Esophagus muscularis mucosa (tissue), 4 donors: ENCODE results near the gene MTREX. TPM values are rescaled to one million over a fixed set of nuclear protein-coding genes. Genes with fewer than 3 reads are reported as not detected.

ENCODE experiments used
- DNase-seq: peaks from one replicate; pipeline ENCODE4 v3.0.0-alpha.2; 2017; ENCODE audit errors: extremely low spot score
- H3K27ac ChIP-seq, 4 donors: fragments of 200-600 bp; sonication (generic); replicated peaks in 1 of 4; 1 replicate in 3 of 4; 2 replicates in 1 of 4; pipeline ENCODE4 v1.5.1; 2016 to 2019; ENCODE audit warnings: mild to moderate bottlenecking in 1 of 4
- H3K27me3 ChIP-seq, 4 donors: fragments of 200-600 bp; sonication (generic); one replicate each; pipeline versions ENCODE4 v1.5.1 to v1.6.0; 2016 to 2019
- H3K36me3 ChIP-seq, 4 donors: fragments of 200-600 bp; sonication (generic); one replicate each; pipeline ENCODE4 v1.5.1; 2016 to 2019
- H3K4me1 ChIP-seq, 4 donors: fragments of 200-600 bp; sonication (generic); one replicate each; pipeline ENCODE4 v1.5.1; 2016 to 2019
- H3K4me3 ChIP-seq, 4 donors: fragments of 200-600 bp; sonication (generic); 1 replicate in 2 of 4; 2 replicates in 2 of 4; pipeline ENCODE4 v1.5.1; 2016 to 2019; ENCODE audit warnings: mild to moderate bottlenecking in 4 of 4, moderate library complexity in 1 of 4
- H3K9me3 ChIP-seq, 4 donors: fragments of 200-600 bp; sonication (generic); 1 replicate in 3 of 4; 2 replicates in 1 of 4; pipeline ENCODE4 v1.5.1; 2016 to 2019
- EP300 ChIP-seq: sonication (generic); formaldehyde crosslinking; IDR thresholded peaks from one replicate; pipeline ENCODE4 v1.6.1; 2017; ENCODE audit warnings: antibody characterized with exemption
- POLR2A ChIP-seq: fragments of 450-650 bp; IDR thresholded peaks from one replicate; pipeline ENCODE4 v1.6.1; 2017; ENCODE audit warnings: antibody characterized with exemption, moderate library complexity, mild to moderate bottlenecking, low read depth
- POLR2AphosphoS5 ChIP-seq, 2 donors: sonication (generic); formaldehyde crosslinking; IDR thresholded peaks; one replicate each; pipeline ENCODE4 v1.6.1; 2017; ENCODE audit warnings: antibody characterized with exemption in 2 of 2
- WGBS: methylation state at CpG from one replicate; pipeline ENCODE4 v1.1.5; 2018; 5-methylcytosine and 5-hydroxymethylcytosine counted together
- intact Hi-C: fragments of 100-400 bp; cut with DNase I; formaldehyde crosslinking; loops from one replicate; pipeline ENCODE4 v1.15.1; 2023
- total RNA-seq, 4 donors: library from RNA; depleted of rRNA; stranded (reverse); fragments of >200 nt; gene quantifications; one replicate each; pipeline versions ENCODE4 v1.1.0 to v1.2.1, GENCODE V29; 2016
- TF ChIP-seq, protein P1 (sequence below), 3 experiments: fragments of 200-600 bp in 2 of 3; fragments of 450-650 bp in 1 of 3; sonication (generic) in 2 of 3; IDR thresholded peaks; one replicate each; pipeline ENCODE4 v1.5.1; 2017 to 2019; ENCODE audit warnings: antibody characterized with exemption in 3 of 3, mild to moderate bottlenecking in 2 of 3, moderate library complexity in 1 of 3

Gene MTREX
- total RNA-seq, 4 donors from 2014 or later, result 53.7 to 64.0 (median 62.3) TPM

GRCh38 chr5:55406292-55406691, 98.5 kb downstream of the MTREX start:
- no peak overlapping the region for H3K27ac ChIP-seq
- TF ChIP-seq EP300 (no peak), POLR2AphosphoS5 (IDR thresholded peaks at IDR 0.05) (no peak), POLR2A (no peak)
- TF ChIP-seq, protein P1, sequence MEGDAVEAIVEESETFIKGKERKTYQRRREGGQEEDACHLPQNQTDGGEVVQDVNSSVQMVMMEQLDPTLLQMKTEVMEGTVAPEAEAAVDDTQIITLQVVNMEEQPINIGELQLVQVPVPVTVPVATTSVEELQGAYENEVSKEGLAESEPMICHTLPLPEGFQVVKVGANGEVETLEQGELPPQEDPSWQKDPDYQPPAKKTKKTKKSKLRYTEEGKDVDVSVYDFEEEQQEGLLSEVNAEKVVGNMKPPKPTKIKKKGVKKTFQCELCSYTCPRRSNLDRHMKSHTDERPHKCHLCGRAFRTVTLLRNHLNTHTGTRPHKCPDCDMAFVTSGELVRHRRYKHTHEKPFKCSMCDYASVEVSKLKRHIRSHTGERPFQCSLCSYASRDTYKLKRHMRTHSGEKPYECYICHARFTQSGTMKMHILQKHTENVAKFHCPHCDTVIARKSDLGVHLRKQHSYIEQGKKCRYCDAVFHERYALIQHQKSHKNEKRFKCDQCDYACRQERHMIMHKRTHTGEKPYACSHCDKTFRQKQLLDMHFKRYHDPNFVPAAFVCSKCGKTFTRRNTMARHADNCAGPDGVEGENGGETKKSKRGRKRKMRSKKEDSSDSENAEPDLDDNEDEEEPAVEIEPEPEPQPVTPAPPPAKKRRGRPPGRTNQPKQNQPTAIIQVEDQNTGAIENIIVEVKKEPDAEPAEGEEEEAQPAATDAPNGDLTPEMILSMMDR (IDR thresholded peaks at IDR 0.05), result no peak
- peaks cover 8 to 60% (median 32%) of the 10 kb centered on the region in 4 donors for H3K36me3 ChIP-seq
- H3K4me1 ChIP-seq, result peaks cover 0 to 7% (median 3%) of the 10 kb centered on the region in 4 donors
- WGBS, result 88% methylated on average over 2 of the region's 2 CpGs
- no peaks in the 10 kb centered on the region for H3K9me3 ChIP-seq
- DNase-seq, result no peak
- intact Hi-C loops, result loop anchor here (2.0 kb wide), 1 partner anchor 285 kb away; no protein-coding TSS in a partner anchor
- no peak overlapping the region for H3K4me3 ChIP-seq
- H3K27me3 ChIP-seq, result no peaks in the 10 kb centered on the region

GRCh38 chr5:55407059-55407684, 99.4 kb downstream of the MTREX start:
- H3K36me3 ChIP-seq, result peaks cover 3 to 51% (median 27%) of the 10 kb centered on the region in 4 donors
- peaks cover 0 to 7% (median 3%) of the 10 kb centered on the region in 4 donors for H3K4me1 ChIP-seq
- no peak overlapping the region for H3K27ac ChIP-seq
- H3K9me3 ChIP-seq, result no peaks in the 10 kb centered on the region
- no peak for DNase-seq
- 29% methylated on average over 1 of the region's 1 CpG for WGBS
- H3K4me3 ChIP-seq, result no peak overlapping the region
- no peak for TF ChIP-seq POLR2A
- TF ChIP-seq, protein P1 (IDR thresholded peaks at IDR 0.05), result peak; percentile 64 to 77 (median 69)
- TF ChIP-seq EP300, result no peak
- no peak for TF ChIP-seq POLR2AphosphoS5 (IDR thresholded peaks at IDR 0.05)
- intact Hi-C loops, result loop anchor here (2.0 kb wide), 1 partner anchor 284 kb away; no protein-coding TSS in a partner anchor
- H3K27me3 ChIP-seq, result no peaks in the 10 kb centered on the region

GRCh38 chr5:55407984-55408383, 100.2 kb downstream of the MTREX start:
- no peaks in the 10 kb centered on the region for H3K27me3 ChIP-seq
- TF ChIP-seq EP300, result no peak
- no peak for TF ChIP-seq POLR2AphosphoS5 (IDR thresholded peaks at IDR 0.05)
- no peak for TF ChIP-seq POLR2A
- TF ChIP-seq, protein P1 (IDR thresholded peaks at IDR 0.05), result no peak
- no peaks in the 10 kb centered on the region for H3K9me3 ChIP-seq
- intact Hi-C loops, result loop anchor here (2.0 kb wide), 1 partner anchor 283 kb away; no protein-coding TSS in a partner anchor
- no peak overlapping the region for H3K4me3 ChIP-seq
- H3K36me3 ChIP-seq, result peaks cover 0 to 44% (median 22%) of the 10 kb centered on the region in 4 donors
- 76% methylated on average over 3 of the region's 3 CpGs for WGBS
- DNase-seq, result no peak
- H3K27ac ChIP-seq, result no peak overlapping the region
- H3K4me1 ChIP-seq, result peaks cover 0 to 7% (median 3%) of the 10 kb centered on the region in 4 donors

DNA sequence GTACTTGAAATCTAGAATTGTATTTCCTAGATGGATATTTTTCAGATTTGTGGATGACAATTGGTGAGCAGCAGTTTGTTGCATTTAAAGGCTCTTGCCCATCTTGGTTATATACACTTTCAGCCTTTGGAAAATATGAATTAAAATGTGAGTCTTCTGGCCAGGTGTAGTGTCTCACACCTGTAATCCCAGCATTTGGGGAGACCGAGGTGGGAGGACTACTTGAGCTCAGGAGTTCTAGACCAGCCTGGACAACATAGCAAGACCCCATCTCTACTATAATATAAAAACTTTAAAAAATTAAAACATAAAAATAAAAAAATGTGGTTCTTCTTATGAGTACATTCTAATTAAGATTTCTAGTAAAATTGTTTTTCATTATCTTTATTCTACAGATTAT, 102.0 kb downstream of the MTREX start:
- Histone ChIP-seq H3K27ac (no peak overlapping the region), H3K9me3 (no peaks in the 10 kb centered on the region), H3K27me3 (no peaks in the 10 kb centered on the region), H3K4me1 (peaks cover 0 to 7% (median 3%) of the 10 kb centered on the region in 4 donors), H3K36me3 (peaks cover 0 to 30% (median 18%) of the 10 kb centered on the region in 4 donors), H3K4me3 (no peak overlapping the region)
- WGBS, result 100% methylated on average over 1 of the region's 1 CpG
- DNase-seq, result no peak
- intact Hi-C loops, result loop anchor here (5.0 kb wide), 1 partner anchor 123 kb away; the partner anchor contains the start of gene PLPP1
- TF ChIP-seq, protein P1 (IDR thresholded peaks at IDR 0.05), result no peak
- no peak for TF ChIP-seq EP300
- no peak for TF ChIP-seq POLR2AphosphoS5 (IDR thresholded peaks at IDR 0.05)
- no peak for TF ChIP-seq POLR2A
